C4-2B (cell line): Measurements from ENCODE around the gene PCSK5.

Source experiments
- H3K27ac ChIP-seq: fragments of 450-650 bp; 2 replicates; pipeline ENCODE4 v1.5.1; 2017
- CTCF ChIP-seq: fragments of 450-650 bp; conservative IDR thresholded peaks from 2 replicates; pipeline ENCODE4 v1.5.1; 2017; ENCODE audit warnings: mild to moderate bottlenecking
- ZFX ChIP-seq: fragments of 450-650 bp; IDR thresholded peaks from 2 replicates; pipeline ENCODE4 v1.6.1; 2017

Gene PCSK5

GRCh38 chr9:76257311-76257710 is 366.8 kb downstream of the PCSK5 start:
- no peak overlapping the region for H3K27ac ChIP-seq
- no peak for TF ChIP-seq CTCF
- no peak for TF ChIP-seq ZFX

GRCh38 chr9:76266649-76267283 is 376.3 kb downstream of the PCSK5 start:
- no peak for TF ChIP-seq CTCF
- no peak overlapping the region for H3K27ac ChIP-seq

- no peak for TF ChIP-seq ZFX
- no peak for TF ChIP-seq CTCF
- no peak overlapping the region for H3K27ac ChIP-seq
These were observed 376.8 kb downstream of the PCSK5 start for GRCh38 chr9:76267284-76267652.

- no peak overlapping the region for H3K27ac ChIP-seq
- TF ChIP-seq CTCF: no peak
- TF ChIP-seq ZFX: no peak
These were observed 379.3 kb downstream of the PCSK5 start for GRCh38 chr9:76269789-76270188.

GRCh38 chr9:76271755-76272154 is 381.3 kb downstream of the PCSK5 start:
- H3K27ac ChIP-seq: no peak overlapping the region
- TF ChIP-seq ZFX (no peak), CTCF (no peak)

GRCh38 chr9:76289042-76289441 is 398.6 kb downstream of the PCSK5 start:
- TF ChIP-seq CTCF (no peak), ZFX (no peak)
- no peak overlapping the region for H3K27ac ChIP-seq

- no peak for TF ChIP-seq ZFX
- TF ChIP-seq CTCF: no peak
- H3K27ac ChIP-seq: no peak overlapping the region
These were observed 399.2 kb downstream of the PCSK5 start for GRCh38 chr9:76289703-76290102.
